H9 (cell line): ENCODE measurements around the gene VGF. TPM values are rescaled to one million over a fixed set of nuclear protein-coding genes. Genes with fewer than 3 reads are reported as not detected.

Experiments used
- DNase-seq: peaks from one replicate; pipeline ENCODE4 v3.0.0-alpha.2; 2017
- H2AFZ ChIP-seq: one replicate; pipeline ENCODE4 v1.6.1; 2013; ENCODE audit warnings: mild to moderate bottlenecking, low read length, control low read depth, moderate library complexity
- H2AK5ac ChIP-seq: 2 replicates; pipeline ENCODE4 v1.6.1; 2013; ENCODE audit warnings: low read length, control low read depth, mixed read lengths; ENCODE audit not compliant: insufficient read length
- H2BK120ac ChIP-seq: one replicate; pipeline ENCODE4 v1.6.1; 2013; ENCODE audit warnings: low read depth, mild to moderate bottlenecking, low read length, control low read depth, inconsistent platforms; ENCODE audit not compliant: poor library complexity, severe bottlenecking
- H2BK12ac ChIP-seq: 2 replicates; pipeline ENCODE4 v1.6.1; 2013; ENCODE audit warnings: low read length, control low read depth, mixed read lengths, low read depth; ENCODE audit not compliant: insufficient read length
- H2BK15ac ChIP-seq: 2 replicates; pipeline ENCODE4 v1.6.1; 2013; ENCODE audit warnings: low read depth, low read length, control low read depth
- H2BK20ac ChIP-seq: one replicate; pipeline ENCODE4 v1.6.1; 2013; ENCODE audit warnings: low read depth, mild to moderate bottlenecking, low read length, control low read depth, inconsistent platforms; ENCODE audit not compliant: poor library complexity, severe bottlenecking
- H2BK5ac ChIP-seq: 2 replicates; pipeline ENCODE4 v1.6.1; 2013; ENCODE audit warnings: low read length, control low read depth, mixed read lengths; ENCODE audit not compliant: insufficient read length
- H3K14ac ChIP-seq: 2 replicates; pipeline ENCODE4 v1.6.1; 2013; ENCODE audit warnings: low read length, control low read depth; ENCODE audit not compliant: insufficient read depth
- H3K18ac ChIP-seq: 2 replicates; pipeline ENCODE4 v1.6.1; 2013; ENCODE audit warnings: low read depth, mild to moderate bottlenecking, mixed read lengths, low read length, control low read depth; ENCODE audit not compliant: insufficient read length
- H3K23ac ChIP-seq: 2 replicates; pipeline ENCODE4 v1.6.1; 2013; ENCODE audit warnings: low read length, control low read depth, mixed read lengths, low read depth; ENCODE audit not compliant: insufficient read length
- H3K23me2 ChIP-seq: 2 replicates; pipeline ENCODE4 v1.6.1; 2013; ENCODE audit warnings: low read depth, mild to moderate bottlenecking, mixed read lengths, low read length, control low read depth; ENCODE audit not compliant: insufficient read length, poor library complexity, severe bottlenecking
- H3K27ac ChIP-seq: 2 replicates; pipeline ENCODE4 v1.5.1; 2013; ENCODE audit warnings: low read length, control low read depth, mixed read lengths, low read depth; ENCODE audit not compliant: insufficient read length
- H3K27me3 ChIP-seq: 2 replicates; pipeline ENCODE4 v1.6.1; 2013; ENCODE audit warnings: low read length, control low read depth, inconsistent platforms; ENCODE audit not compliant: insufficient read depth
- H3K4ac ChIP-seq: 2 replicates; pipeline ENCODE4 v1.6.1; 2013; ENCODE audit warnings: low read depth, mild to moderate bottlenecking, control low read depth, inconsistent platforms, low read length, moderate library complexity
- H3K4me1 ChIP-seq: 2 replicates; pipeline ENCODE4 v1.6.1; 2013; ENCODE audit warnings: low read length, control low read depth, inconsistent platforms; ENCODE audit not compliant: insufficient read depth
- H3K4me2 ChIP-seq: 2 replicates; pipeline ENCODE4 v1.6.1; 2013; ENCODE audit warnings: low read length, control low read depth, mixed read lengths; ENCODE audit not compliant: insufficient read length, insufficient read depth
- H3K56ac ChIP-seq: 2 replicates; pipeline ENCODE4 v1.6.1; 2013; ENCODE audit warnings: low read depth, mild to moderate bottlenecking, mixed read lengths, low read length, control low read depth; ENCODE audit not compliant: insufficient read length
- H3K79me1 ChIP-seq: 2 replicates; pipeline ENCODE4 v1.6.1; 2013; ENCODE audit warnings: low read depth, mild to moderate bottlenecking, moderate library complexity, low read length, control low read depth, inconsistent platforms; ENCODE audit not compliant: insufficient read depth, poor library complexity, severe bottlenecking
- H3K79me2 ChIP-seq: 2 replicates; pipeline ENCODE4 v1.6.1; 2013; ENCODE audit warnings: low read length, control low read depth, inconsistent platforms; ENCODE audit not compliant: insufficient read depth
- H3K9ac ChIP-seq: 2 replicates; pipeline ENCODE4 v1.6.1; 2013; ENCODE audit warnings: low read length, control low read depth, mixed read lengths; ENCODE audit not compliant: insufficient read length; ENCODE audit errors: extremely low read depth
- H3K9me3 ChIP-seq: one replicate; pipeline ENCODE4 v1.6.1; 2013; ENCODE audit warnings: low read depth, low read length, inconsistent platforms; ENCODE audit not compliant: control insufficient read depth
- H3T11ph ChIP-seq: one replicate; pipeline ENCODE4 v1.6.1; 2013; ENCODE audit warnings: mild to moderate bottlenecking, low read length, control low read depth, inconsistent platforms
- H4K20me1 ChIP-seq: one replicate; pipeline ENCODE4 v1.6.1; 2013; ENCODE audit not compliant: control insufficient read depth, insufficient read length, insufficient read depth
- H4K5ac ChIP-seq: 2 replicates; pipeline ENCODE4 v1.6.1; 2013; ENCODE audit warnings: low read depth, mild to moderate bottlenecking, mixed read lengths, low read length, control low read depth; ENCODE audit not compliant: insufficient read length
- H4K8ac ChIP-seq: replicated peaks from 2 replicates; pipeline ENCODE4 v1.6.1; 2013; ENCODE audit warnings: low read length, control low read depth, mixed read lengths, low read depth; ENCODE audit not compliant: insufficient read length
- H4K91ac ChIP-seq: 2 replicates; pipeline ENCODE4 v1.6.1; 2013; ENCODE audit warnings: low read depth, mild to moderate bottlenecking, moderate library complexity, mixed read lengths, low read length, control low read depth; ENCODE audit not compliant: insufficient read length
- H3K27ac Mint-ChIP-seq, 3 experiments: 2 replicates in 2 of 3; 3 replicates in 1 of 3; pipeline ENCODE4 v1.8.0; 2020 to 2021; ENCODE audit warnings: mixed read lengths in 3 of 3, mild to moderate bottlenecking in 1 of 3, moderate library complexity in 1 of 3
- H3K27me3 Mint-ChIP-seq: 2 replicates; pipeline ENCODE4 v1.8.0; 2021; ENCODE audit warnings: low read depth, mild to moderate bottlenecking, moderate library complexity, mixed read lengths
- H3K36me3 Mint-ChIP-seq, 3 experiments: 2 replicates in 2 of 3; 3 replicates in 1 of 3; pipeline ENCODE4 v1.8.0; 2020 to 2021; ENCODE audit warnings: low read depth in 3 of 3, mixed read lengths in 3 of 3; ENCODE audit not compliant: insufficient read depth in 1 of 3
- H3K4me1 Mint-ChIP-seq, 2 experiments: 2 replicates each; pipeline ENCODE4 v1.8.0; 2020; ENCODE audit warnings: mixed read lengths in 2 of 2
- H3K4me3 Mint-ChIP-seq, 2 experiments: 2 replicates in 1 of 2; 3 replicates in 1 of 2; pipeline ENCODE4 v1.8.0; 2020 to 2021; ENCODE audit warnings: mild to moderate bottlenecking in 2 of 2, mixed read lengths in 2 of 2, moderate library complexity in 1 of 2
- H3K9me3 Mint-ChIP-seq, 2 experiments: 2 replicates in 1 of 2; 3 replicates in 1 of 2; pipeline ENCODE4 v1.8.0; 2020; ENCODE audit warnings: mild to moderate bottlenecking in 2 of 2, mixed read lengths in 2 of 2, moderate library complexity in 1 of 2
- CTCF ChIP-seq: fragments of 200-600 bp; sonication (generic); conservative IDR thresholded peaks from 3 replicates; pipeline ENCODE4 v1.8.0; 2021; ENCODE audit warnings: antibody characterized with exemption, mild to moderate bottlenecking
- WGBS: extraction: QIAGEN DNeasy Blood & Tissue Kit; methylation state at CpG from one replicate; pipeline ENCODE4 v1.1.7; 2013; ENCODE audit warnings: missing lambda C conversion rate, low lambda C conversion rate, mixed read lengths; ENCODE audit not compliant: insufficient read length; ENCODE audit errors: extremely low coverage; 5-methylcytosine and 5-hydroxymethylcytosine counted together
- total RNA-seq: library from RNA; stranded (reverse); gene quantifications from 2 replicates; pipeline ENCODE4 v1.2.1, GENCODE V29; 2021

The VGF gene
- total RNA-seq, 1 experiment from 2014 or later, result 37.1 TPM

- Histone ChIP-seq H3K27ac (no peak overlapping the region), H3K4me1 (peaks cover 8% of the 10 kb centered on the region; the same call in 1 of the 2 replicates), H3K79me1 (no peaks in the 10 kb centered on the region), H3K56ac (no peak overlapping the region), H3K9me3 (no peaks in the 10 kb centered on the region), H3K14ac (no peak overlapping the region), H4K91ac (no peak overlapping the region), H2BK120ac (no peak overlapping the region), H3K4ac (no peak overlapping the region), H3K79me2 (no peaks in the 10 kb centered on the region), H3K9ac (no peak overlapping the region), H2BK5ac (no peak overlapping the region), H2BK20ac (no peak overlapping the region), H2BK12ac (no peak overlapping the region), H2AK5ac (no peak overlapping the region), H2BK15ac (no peak overlapping the region), H4K8ac (no peak overlapping the region), H4K5ac (no peak overlapping the region), H3K27me3 (peaks cover 72% of the 10 kb centered on the region), H3K23me2 (peaks cover 36% of the 10 kb centered on the region), H2AFZ (no peak overlapping the region), H3K23ac (no peak overlapping the region), H3K18ac (no peak overlapping the region), H4K20me1 (no peaks in the 10 kb centered on the region), H3T11ph (no peak overlapping the region), H3K4me2 (peak overlapping the region; percentile 68)
- Mint-ChIP-seq H3K27ac (no peak overlapping the region), H3K9me3 (peaks cover 0 to 2% of the 10 kb centered on the region in 2 experiments; a peak in 2 of 5 replicates), H3K4me3 (peak overlapping the region; percentile 51 to 79), H3K36me3 (no peaks in the 10 kb centered on the region), H3K4me1 (peaks cover 45 to 50% of the 10 kb centered on the region in 2 experiments), H3K27me3 (peaks cover 100% of the 10 kb centered on the region)
- DNase-seq, result peak; percentile 39
- no CpG with 5 or more reads among the region's 53 CpGs for WGBS
- no peak for TF ChIP-seq CTCF
These were observed 7.7 kb upstream of the VGF start for GRCh38 chr7:101172854-101173751.
